GM23338 (cell line): ENCODE data around the gene MUS81. TPM values are rescaled to one million over a fixed set of nuclear protein-coding genes. Genes with fewer than 3 reads are reported as not detected.

Source experiments
- ATAC-seq: fragments of 200-7000 bp; cut with Tn5 transposase; 3 replicates; pipeline ENCODE4 v1.9.1; 2020
- DNase-seq: peaks from one replicate; pipeline ENCODE4 v3.0.0-alpha.2; 2015; ENCODE audit warnings: low spot score
- H2AFZ ChIP-seq: fragments of 200-600 bp; sonication (generic); 2 replicates; pipeline ENCODE4 v1.8.0; 2016; ENCODE audit warnings: antibody characterized with exemption, mild to moderate bottlenecking, moderate library complexity
- H3F3A ChIP-seq: fragments of 200-600 bp; sonication (generic); replicated peaks from 2 replicates; pipeline ENCODE4 v1.8.0; 2017; ENCODE audit warnings: antibody characterized with exemption, mixed run types, low read depth
- H3K27ac ChIP-seq: fragments of 200-600 bp; sonication (generic); 2 replicates; pipeline ENCODE4 v1.6.1; 2016; ENCODE audit warnings: low read depth
- H3K27me3 ChIP-seq: fragments of 200-600 bp; sonication (generic); 2 replicates; pipeline ENCODE4 v1.8.0; 2016; ENCODE audit warnings: mild to moderate bottlenecking, mixed run types, moderate library complexity; ENCODE audit not compliant: insufficient read depth
- H3K36me3 ChIP-seq: fragments of 200-600 bp; sonication (generic); 2 replicates; pipeline ENCODE4 v1.8.0; 2016; ENCODE audit warnings: mild to moderate bottlenecking; ENCODE audit not compliant: insufficient read depth
- H3K4me1 ChIP-seq: fragments of 200-600 bp; sonication (generic); 2 replicates; pipeline ENCODE4 v1.8.0; 2016; ENCODE audit warnings: mild to moderate bottlenecking, moderate library complexity; ENCODE audit not compliant: insufficient read depth
- H3K4me2 ChIP-seq: fragments of 200-600 bp; sonication (generic); 2 replicates; pipeline ENCODE4 v1.7.1; 2017; ENCODE audit warnings: mixed run types
- H3K4me3 ChIP-seq: fragments of 200-600 bp; sonication (generic); 2 replicates; pipeline ENCODE4 v1.6.1; 2016; ENCODE audit warnings: mixed run types
- H3K79me2 ChIP-seq: fragments of 200-600 bp; sonication (generic); replicated peaks from 2 replicates; pipeline ENCODE4 v1.8.0; 2017; ENCODE audit warnings: mild to moderate bottlenecking; ENCODE audit not compliant: insufficient read depth
- H3K9me2 ChIP-seq: fragments of 200-600 bp; sonication (generic); 2 replicates; pipeline ENCODE4 v1.8.0; 2017; ENCODE audit not compliant: insufficient read depth
- H4K20me1 ChIP-seq: fragments of 200-600 bp; sonication (generic); replicated peaks from 2 replicates; pipeline ENCODE4 v1.8.0; 2017; ENCODE audit warnings: mild to moderate bottlenecking; ENCODE audit not compliant: insufficient read depth
- H3K27ac Mint-ChIP-seq: 2 replicates; pipeline ENCODE4 v1.8.0; 2020; ENCODE audit warnings: inconsistent platforms, mild to moderate bottlenecking, moderate library complexity, mixed read lengths
- H3K27me3 Mint-ChIP-seq: 3 replicates; pipeline ENCODE4 v1.8.0; 2022; ENCODE audit warnings: low read depth, mild to moderate bottlenecking, moderate library complexity, mixed read lengths, inconsistent platforms; ENCODE audit not compliant: insufficient read depth, poor library complexity
- H3K36me3 Mint-ChIP-seq: 3 replicates; pipeline ENCODE4 v1.8.0; 2021; ENCODE audit warnings: low read depth, mild to moderate bottlenecking, inconsistent platforms, moderate library complexity, mixed read lengths
- H3K4me1 Mint-ChIP-seq: 3 replicates; pipeline ENCODE4 v1.8.0; 2020; ENCODE audit warnings: mild to moderate bottlenecking, inconsistent platforms, mixed read lengths
- H3K4me3 Mint-ChIP-seq: 3 replicates; pipeline ENCODE4 v1.8.0; 2021; ENCODE audit warnings: moderate library complexity, mild to moderate bottlenecking, inconsistent platforms, mixed read lengths
- H3K9me3 Mint-ChIP-seq: 3 replicates; pipeline ENCODE4 v1.8.0; 2020; ENCODE audit warnings: moderate library complexity, mild to moderate bottlenecking, inconsistent platforms, mixed read lengths
- CREB1 ChIP-seq: fragments of 250-450 bp; sonication (Bioruptor Pico); IDR thresholded peaks from 2 replicates; pipeline ENCODE4 v1.5.0; 2020; ENCODE audit warnings: low read depth, mild to moderate bottlenecking, moderate library complexity
- EZH2 ChIP-seq: fragments of 200-600 bp; sonication (generic); IDR thresholded peaks from one replicate; pipeline ENCODE4 v1.8.0; 2017; ENCODE audit warnings: antibody characterized with exemption, mild to moderate bottlenecking, low read depth; ENCODE audit not compliant: unreplicated experiment
- EZH2phosphoT487 ChIP-seq: fragments of 200-600 bp; sonication (generic); IDR thresholded peaks from one replicate; pipeline ENCODE4 v1.8.1; 2018; ENCODE audit warnings: antibody characterized with exemption; ENCODE audit not compliant: unreplicated experiment
- NANOG ChIP-seq: IDR thresholded peaks from 2 replicates; pipeline ENCODE4 v1.6.1; 2016; ENCODE audit warnings: antibody characterized with exemption, borderline replicate concordance
- POLR2AphosphoS5 ChIP-seq: IDR thresholded peaks from 2 replicates; pipeline ENCODE4 v1.6.1; 2016; ENCODE audit warnings: antibody characterized with exemption, low read depth
- ZNF331 ChIP-seq: fragments of 250-450 bp; sonication (Bioruptor Pico); IDR thresholded peaks from 2 replicates; pipeline ENCODE4 v1.5.0; 2020; ENCODE audit warnings: low read depth, mild to moderate bottlenecking, moderate library complexity
- ZNF462 ChIP-seq: fragments of 250-450 bp; sonication (Bioruptor Pico); IDR thresholded peaks from 2 replicates; pipeline ENCODE4 v1.5.0; 2020; ENCODE audit warnings: mild to moderate bottlenecking, moderate library complexity
- polyA plus RNA-seq: library from polyadenylated mRNA; unstranded; fragments of >200 nt; fragmentation: Nextera tagmentation; extraction: Ambion mirVana; gene quantifications from 2 replicates; pipeline ENCODE4 v1.2.1, GENCODE V29; 2016
- total RNA-seq: library from RNA; depleted of rRNA; stranded (reverse); fragments of >200 nt; shearing (Covaris generic); gene quantifications from 2 replicates; pipeline ENCODE4 v1.2.3, GENCODE V29; 2014

The MUS81 gene
- total and polyA plus RNA-seq, 2 experiments from 2014 or later = 38.5 to 48.6 TPM

- TF ChIP-seq EZH2phosphoT487 (no peak), ZNF462 (no peak)
These were observed 28.1 kb downstream of the MUS81 start, which contains the start of gene FIBP (continued) for GRCh38 chr11:65888163-65888814.

DNA sequence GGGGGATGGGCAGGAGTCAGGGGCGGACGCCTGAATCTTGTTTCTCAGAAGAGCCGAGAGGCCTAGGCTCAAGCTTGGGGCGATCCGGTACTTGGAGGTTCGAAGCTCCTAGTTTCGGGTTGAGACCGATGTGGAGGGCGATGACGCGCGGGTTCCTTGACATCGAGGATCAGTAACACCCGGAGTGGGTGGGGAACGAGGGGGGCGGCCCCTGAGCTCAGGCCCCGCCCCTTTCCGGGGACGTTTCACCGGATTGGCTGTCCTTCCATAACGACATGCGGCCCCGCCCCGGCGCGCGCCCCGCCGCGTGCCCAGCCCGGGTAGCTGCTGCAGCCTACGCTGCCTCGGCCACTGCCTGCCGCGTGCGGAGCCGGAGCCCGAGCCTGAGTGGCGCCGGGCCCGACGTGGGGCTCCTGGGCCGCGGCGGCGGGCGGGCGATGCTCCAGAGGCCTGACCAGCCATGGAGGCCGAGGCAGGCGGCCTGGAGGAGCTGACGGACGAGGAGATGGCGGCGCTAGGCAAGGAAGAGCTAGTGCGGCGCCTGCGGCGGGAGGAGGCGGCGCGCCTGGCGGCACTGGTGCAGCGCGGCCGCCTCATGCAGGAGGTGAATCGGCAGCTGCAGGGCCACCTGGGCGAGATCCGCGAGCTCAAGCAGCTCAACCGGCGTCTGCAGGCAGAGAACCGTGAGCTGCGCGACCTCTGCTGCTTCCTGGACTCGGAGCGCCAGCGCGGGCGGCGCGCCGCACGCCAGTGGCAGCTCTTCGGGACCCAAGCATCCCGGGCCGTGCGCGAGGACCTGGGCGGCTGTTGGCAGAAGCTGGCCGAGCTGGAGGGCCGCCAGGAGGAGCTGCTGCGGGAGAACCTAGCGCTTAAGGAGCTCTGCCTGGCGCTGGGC lies 30.3 kb downstream of the MUS81 start, which contains the start of gene CCDC85B:
Gene CCDC85B, plus strand, starts transcription at position 350 of the 895 bp plus-strand sequence. Its CDS starts 111 bp downstream, at position 461.
- peaks cover 26% of the 10 kb centered on the region for H3K36me3 Mint-ChIP-seq
- peak within 1 kb of the TSS; percentile 89 for H3K4me2 ChIP-seq
- H3K4me3 ChIP-seq = peak within 1 kb of the TSS; percentile 93
- H3K4me3 Mint-ChIP-seq = peak within 1 kb of the TSS; percentile 98
- H3K27ac Mint-ChIP-seq = no peak within 1 kb of the TSS
- H3K4me1 ChIP-seq = peaks cover 32% of the 10 kb centered on the region
- H2AFZ ChIP-seq = peak within 1 kb of the TSS; percentile 84
- peaks cover 13% of the 10 kb centered on the region for H3K79me2 ChIP-seq
- ATAC-seq (peak; percentile 50), DNase-seq (peak; percentile 94)
- H3K27me3 Mint-ChIP-seq = peaks cover 39% of the 10 kb centered on the region
- peaks cover 2% of the 10 kb centered on the region; the same call in 1 of the 3 replicates for H3K9me3 Mint-ChIP-seq
- H4K20me1 ChIP-seq = peaks cover 17% of the 10 kb centered on the region
- H3K36me3 ChIP-seq = peaks cover 7% of the 10 kb centered on the region; the same call in 1 of the 2 replicates
- H3F3A ChIP-seq = peaks cover 37% of the 10 kb centered on the region
- no peaks in the 10 kb centered on the region for H3K9me2 ChIP-seq
- peaks cover 25% of the 10 kb centered on the region for H3K27me3 ChIP-seq
- H3K27ac ChIP-seq = no peak within 1 kb of the TSS
- peaks cover 42% of the 10 kb centered on the region for H3K4me1 Mint-ChIP-seq
- no peak for TF ChIP-seq EZH2
- no peak for TF ChIP-seq ZNF462
- peak; percentile 25; the same call in 1 of the 2 replicates for TF ChIP-seq CREB1 (CRISPR knock-in tag)
- TF ChIP-seq POLR2AphosphoS5 = peak; percentile 92
- TF ChIP-seq ZNF331 (CRISPR knock-in tag) = no peak
- TF ChIP-seq NANOG = no peak
